ENCODE data around the gene PLXNB2. TPM values are rescaled to one million over a fixed set of nuclear protein-coding genes. Genes with fewer than 3 reads are reported as not detected.

PLXNB2 gene
- total and polyA plus RNA-seq, 2 of the 4 experiments (the other 2 are of a cell fraction), result 73.1 to 202 TPM

GRCh38 chr22:50286275-50286674 is 21.2 kb downstream of the PLXNB2 start:
- Histone ChIP-seq H3K27ac (ENCODE audit: insufficient read depth, low read length) (no peak overlapping the region), H3K14ac (replicated peaks; ENCODE audit: low read depth, low read length) (no peak overlapping the region), H2AK9ac (replicated peaks; ENCODE audit: low read depth, low read length, poor library complexity) (no peak overlapping the region), H4K8ac (ENCODE audit: low read depth in 2 of 2, low read length in 2 of 2) (no peak overlapping the region), H2BK20ac (ENCODE audit: low read depth, low read length) (no peak overlapping the region), H2AK5ac (ENCODE audit: low read depth, low read length) (no peak overlapping the region), H4K91ac (ENCODE audit: insufficient read depth, low read depth, low read length) (no peak overlapping the region), H3K23ac (ENCODE audit: low read depth, low read length) (no peak overlapping the region), H2BK15ac (ENCODE audit: low read depth, low read length) (no peak overlapping the region), H3K4ac (ENCODE audit: low read depth, low read length) (no peak overlapping the region), H2BK120ac (ENCODE audit: low read depth, low read length) (no peak overlapping the region), H3K4me3 (ENCODE audit: insufficient read depth, low read depth, low read length) (no peak overlapping the region), H4K5ac (ENCODE audit: low read depth, low read length) (no peak overlapping the region), H3K4me1 (ENCODE audit: control insufficient read depth, insufficient read depth, low read length) (peaks cover 8% of the 10 kb centered on the region), H2BK5ac (ENCODE audit: low read depth, low read length, poor library complexity, severe bottlenecking) (no peak overlapping the region), H3K18ac (ENCODE audit: low read depth, low read length) (no peak overlapping the region), H2AFZ (replicated peaks; ENCODE audit: low read length, poor library complexity) (no peak overlapping the region), H3K27me3 (ENCODE audit: control insufficient read depth, insufficient read depth, low read length) (no peaks in the 10 kb centered on the region), H4K20me1 (ENCODE audit: insufficient read depth, low read length) (peaks cover 71% of the 10 kb centered on the region), H3K56ac (ENCODE audit: extremely low read depth, insufficient read depth, low read length) (no peak overlapping the region), H3K4me2 (ENCODE audit: low read depth, low read length) (no peak overlapping the region), H3K36me3 (ENCODE audit: control insufficient read depth, insufficient read depth, low read length) (peaks cover 86% of the 10 kb centered on the region), H3K79me1 (ENCODE audit: low read depth in 1 of 2, low read length in 2 of 2) (peaks cover 13 to 54% of the 10 kb centered on the region in 2 experiments; a peak in 3 of 4 replicates), H3K9me3 (ENCODE audit: control insufficient read depth, insufficient read depth, low read length) (no peaks in the 10 kb centered on the region), H3K9me1 (ENCODE audit: insufficient read depth, low read length) (no peaks in the 10 kb centered on the region), H3K9ac (ENCODE audit: low read depth, low read length) (no peak overlapping the region)
- intact Hi-C loops (cut with micrococcal nuclease), result no loop called here
- ChIA-PET CTCF (no interaction called here), POLR2A (ENCODE audit: unreplicated experiment) (no interaction called here)
- no peak for ATAC-seq (ENCODE audit: low read depth)
- in situ Hi-C loops (cut with MboI; ENCODE audit: low sequenced_read_pairs), result no loop called here
- TF ChIP-seq NFE2L2 (IDR thresholded peaks at IDR 0.05; ENCODE audit: low read depth, low read length) (no peak), CEBPB (IDR thresholded peaks at IDR 0.05; ENCODE audit: low read depth, low read length) (no peak), BHLHE40 (IDR thresholded peaks at IDR 0.05; ENCODE audit: low read depth, low read length) (no peak), SMC3 (IDR thresholded peaks at IDR 0.05; ENCODE audit: low read depth, low read length) (no peak), RAD21 (IDR thresholded peaks at IDR 0.05; ENCODE audit: low read length) (no peak), MXI1 (IDR thresholded peaks at IDR 0.05; ENCODE audit: borderline replicate concordance, low read depth, low read length) (no peak), RFX5 (IDR thresholded peaks at IDR 0.05; ENCODE audit: low read depth, low read length) (no peak), CHD1 (IDR thresholded peaks at IDR 0.05; ENCODE audit: low read depth, low read length) (no peak), ELK1 (IDR thresholded peaks at IDR 0.05; ENCODE audit: borderline replicate concordance, low read depth, low read length) (no peak), FOS (IDR thresholded peaks at IDR 0.05; ENCODE audit: low read depth, low read length) (no peak), MAZ (IDR thresholded peaks at IDR 0.05; ENCODE audit: borderline replicate concordance, low read depth, low read length) (no peak), MAFK (IDR thresholded peaks at IDR 0.05; ENCODE audit: low read depth, low read length) (no peak), RCOR1 (IDR thresholded peaks at IDR 0.05; ENCODE audit: insufficient replicate concordance, low read length) (no peak), POLR2A (IDR thresholded peaks at IDR 0.05; ENCODE audit: low read depth, low read length) (no peak), CTCF (conservative IDR thresholded peaks at IDR 0.05; ENCODE audit: low read depth, low read length) (no peak), USF2 (IDR thresholded peaks at IDR 0.05; ENCODE audit: low read depth, low read length) (no peak)
- DNase-seq, result no peak
- dilution Hi-C loops (cut with HindIII; ENCODE audit: low sequenced_read_pairs, unreplicated experiment), result no loop called here
- WGBS, 2 experiments (ENCODE audit: extremely low coverage in 2 of 2, insufficient read length in 1 of 2), result 94% methylated on average over 19 of the region's 21 CpGs; no CpG with 5 or more reads in 1 of the 2 experiments
- BruUV-seq (replicated peaks), result no TSS peak
